HG03025 (cell line): ENCODE data around the gene PCNT.
A peak's percentile ranks its signal among the peaks of the same experiment; 100 is the strongest.

Experiments used
- ATAC-seq: cut with Tn5 transposase; IDR thresholded peaks from one replicate; pipeline ENCODE4 v1.9.1; 2021; ENCODE audit warnings: mild to moderate bottlenecking, moderate library complexity; ENCODE audit not compliant: unreplicated experiment, low FRiP score

Gene PCNT

GRCh38 chr21:46323710-46324389 is at the start of gene PCNT, which contains the start of gene C21orf58:
TSS of gene PCNT (plus strand) at chr21:46324156. CDS start at chr21:46324229, 73 bp downstream.
TSS of gene C21orf58 (minus strand) at chr21:46323870. CDS start at chr21:46322738, 1,132 bp downstream.
- peak; percentile 85 for ATAC-seq

GRCh38 chr21:46274797-46275390 is 49.1 kb upstream of the PCNT start:
- no peak for ATAC-seq

- ATAC-seq: no peak
Measured at GRCh38 chr21:46284077-46284644, 39.8 kb upstream of the PCNT start.

GRCh38 chr21:46284733-46285132 is 39.2 kb upstream of the PCNT start:
- no peak for ATAC-seq

GRCh38 chr21:46285206-46285661 is 38.7 kb upstream of the PCNT start, which contains the start of gene MCM3AP:
TSS of gene MCM3AP (minus strand) at chr21:46285611. CDS start at chr21:46285286, 325 bp downstream.
- no peak for ATAC-seq

GRCh38 chr21:46285761-46286647 is 38.0 kb upstream of the PCNT start, which contains the start of gene YBEY:
TSS of gene YBEY (plus strand) at chr21:46286342. CDS start at chr21:46286914, 572 bp downstream.
- peak; percentile 81 for ATAC-seq

- no peak for ATAC-seq
Measured at GRCh38 chr21:46286648-46287002, 37.3 kb upstream of the PCNT start.

- ATAC-seq: no peak
Measured at GRCh38 chr21:46287541-46287940, 36.4 kb upstream of the PCNT start.

- no peak for ATAC-seq
Measured at GRCh38 chr21:46289655-46290179, 34.2 kb upstream of the PCNT start.

- no peak for ATAC-seq
Measured at GRCh38 chr21:46291561-46291960, 32.4 kb upstream of the PCNT start.

GRCh38 chr21:46294647-46295176 is 29.2 kb upstream of the PCNT start:
- ATAC-seq: no peak

GRCh38 chr21:46295177-46295770 is 28.7 kb upstream of the PCNT start:
- no peak for ATAC-seq

GRCh38 chr21:46295996-46296752 is 27.8 kb upstream of the PCNT start:
- ATAC-seq: no peak

- no peak for ATAC-seq
Measured at GRCh38 chr21:46297338-46298271, 26.4 kb upstream of the PCNT start.

GRCh38 chr21:46299167-46299566 is 24.8 kb upstream of the PCNT start:
- ATAC-seq: no peak

GRCh38 chr21:46301759-46302158 is 22.2 kb upstream of the PCNT start:
- no peak for ATAC-seq

GRCh38 chr21:46304437-46304836 is 19.5 kb upstream of the PCNT start:
- no peak for ATAC-seq

- no peak for ATAC-seq
Measured at GRCh38 chr21:46304955-46305354, 19.0 kb upstream of the PCNT start.
